ENCODE measurements around the gene STX18.

The STX18 gene

DNA sequence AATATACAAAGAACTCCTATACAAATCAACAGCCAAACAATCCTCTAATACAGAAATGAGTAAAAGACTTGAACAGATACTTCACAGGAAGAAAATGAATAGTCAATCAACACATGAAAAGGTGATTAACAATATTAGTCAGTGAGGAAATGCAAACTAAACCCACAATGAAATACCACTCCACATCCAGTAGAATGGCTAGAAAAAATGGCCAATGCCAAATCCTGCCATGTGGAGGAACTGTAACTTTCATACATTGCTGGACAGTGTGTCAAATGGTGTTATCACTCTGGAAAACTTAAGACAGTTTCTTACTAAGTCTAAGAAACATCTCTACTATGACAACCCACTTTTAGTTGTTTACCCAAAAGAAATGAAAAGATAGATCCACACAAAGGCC is 95.4 kb downstream of the STX18 start:
- intact Hi-C loops (cut with micrococcal nuclease), result no loop called here
- Mint-ChIP-seq H3K36me3 (ENCODE audit: low read depth) (peaks cover 49% of the 10 kb centered on the region), H3K27ac (no peak overlapping the region), H3K4me1 (ENCODE audit: low read depth) (no peaks in the 10 kb centered on the region), H3K27me3 (no peaks in the 10 kb centered on the region), H3K4me3 (no peak overlapping the region), H3K9me3 (no peaks in the 10 kb centered on the region)

DNA sequence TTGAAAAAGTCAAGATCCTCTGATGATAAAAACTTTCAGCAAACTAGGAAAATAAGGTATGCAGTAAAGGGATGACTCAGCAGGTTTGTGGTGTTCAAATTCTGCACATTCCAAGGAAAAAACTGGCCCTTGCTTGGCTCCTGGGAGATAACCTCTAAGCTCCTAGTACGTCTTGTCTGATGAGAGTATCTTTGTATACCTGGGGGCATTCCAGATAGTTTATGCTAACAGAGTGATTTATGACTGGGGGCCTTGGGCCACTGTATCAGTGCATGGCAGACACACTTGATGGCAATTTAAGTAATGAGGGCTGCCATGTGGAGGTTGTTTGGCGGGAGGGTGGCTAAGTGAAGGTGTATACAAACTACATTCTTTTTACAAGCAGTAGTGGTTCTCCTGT is 98.0 kb downstream of the STX18 start:
- intact Hi-C loops (cut with micrococcal nuclease), result no loop called here
- Mint-ChIP-seq H3K36me3 (ENCODE audit: low read depth) (peaks cover 51% of the 10 kb centered on the region), H3K9me3 (no peaks in the 10 kb centered on the region), H3K27me3 (no peaks in the 10 kb centered on the region), H3K4me3 (no peak overlapping the region), H3K27ac (no peak overlapping the region), H3K4me1 (ENCODE audit: low read depth) (no peaks in the 10 kb centered on the region)

DNA sequence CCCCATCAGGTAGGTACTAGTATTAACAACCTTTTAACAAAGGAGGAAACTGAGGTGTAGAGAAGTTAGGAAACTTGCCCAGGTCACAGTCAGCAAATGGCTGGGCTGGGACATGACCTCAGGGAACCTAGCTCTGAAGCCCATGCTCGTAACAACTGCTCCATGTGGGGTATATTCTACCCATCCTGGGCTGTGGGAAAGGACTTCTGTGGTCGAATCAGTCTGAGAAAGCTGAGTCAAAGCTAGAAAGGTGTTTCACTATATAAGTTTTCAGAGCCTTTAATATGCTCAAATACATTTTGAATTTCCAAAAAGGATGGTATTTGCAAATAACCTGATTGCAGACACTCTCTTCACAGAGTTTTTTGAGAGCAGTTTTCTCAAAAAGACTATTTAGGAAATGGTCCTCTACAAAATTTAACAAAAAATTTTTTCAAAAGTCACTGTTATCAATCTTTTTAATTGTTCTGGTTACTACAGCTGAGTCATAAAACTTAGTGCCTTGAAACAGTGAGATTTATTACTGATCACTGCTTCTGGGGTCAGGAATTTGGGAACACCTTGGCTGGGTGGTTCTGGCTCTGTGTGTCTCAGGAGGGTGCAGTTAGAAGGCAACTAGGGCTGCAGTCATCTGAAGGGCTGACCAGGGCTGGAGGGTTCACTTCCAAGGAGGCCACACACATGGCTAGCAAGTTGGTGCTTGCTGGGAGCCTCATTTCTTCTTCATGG is 101.4 kb downstream of the STX18 start:
- H3K27me3 Mint-ChIP-seq, result no peaks in the 10 kb centered on the region
- no peaks in the 10 kb centered on the region for H3K4me1 Mint-ChIP-seq (ENCODE audit: low read depth)
- H3K9me3 Mint-ChIP-seq, result no peaks in the 10 kb centered on the region
- peaks cover 81% of the 10 kb centered on the region for H3K36me3 Mint-ChIP-seq (ENCODE audit: low read depth)
- intact Hi-C loops (cut with micrococcal nuclease), result no loop called here
- no peak overlapping the region for H3K27ac Mint-ChIP-seq
- H3K4me3 Mint-ChIP-seq, result no peak overlapping the region

DNA sequence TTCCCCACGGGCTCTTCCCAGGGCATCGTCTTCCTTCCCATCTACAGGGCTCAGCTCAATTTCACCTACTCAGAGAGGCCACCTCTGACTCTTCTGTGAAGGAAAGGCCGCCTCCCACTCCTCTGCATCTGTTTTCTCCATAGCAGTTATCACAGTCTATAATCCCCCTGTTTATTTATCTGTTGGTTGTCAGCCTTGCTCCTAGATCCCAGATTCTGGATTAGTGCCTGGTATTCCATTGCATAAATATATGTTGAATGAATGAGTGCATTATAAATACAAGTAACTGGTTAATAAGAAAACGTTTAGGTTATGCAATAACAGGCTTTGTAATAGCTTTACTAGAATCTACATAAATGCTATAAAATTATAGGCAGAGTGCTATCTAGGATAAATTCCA is 102.1 kb downstream of the STX18 start:
- H3K4me3 Mint-ChIP-seq, result no peak overlapping the region
- H3K36me3 Mint-ChIP-seq (ENCODE audit: low read depth), result peaks cover 80% of the 10 kb centered on the region
- H3K27ac Mint-ChIP-seq, result no peak overlapping the region
- no peaks in the 10 kb centered on the region for H3K4me1 Mint-ChIP-seq (ENCODE audit: low read depth)
- H3K9me3 Mint-ChIP-seq, result no peaks in the 10 kb centered on the region
- no peaks in the 10 kb centered on the region for H3K27me3 Mint-ChIP-seq
- intact Hi-C loops (cut with micrococcal nuclease), result no loop called here

DNA sequence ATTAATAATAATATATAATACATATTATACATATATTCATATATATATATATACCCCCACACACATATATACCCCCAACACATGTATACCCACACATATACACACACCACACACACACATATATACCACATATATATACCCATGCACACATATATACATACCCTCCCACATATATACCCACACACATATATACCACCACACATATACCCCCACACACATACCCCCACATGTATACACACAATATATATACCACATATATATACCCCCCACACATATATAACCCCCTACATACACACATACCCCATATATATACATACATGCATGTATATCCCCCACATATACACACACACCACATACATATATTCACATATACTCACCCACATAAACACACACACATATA is 103.0 kb downstream of the STX18 start:
- intact Hi-C loops (cut with micrococcal nuclease), result no loop called here
- Mint-ChIP-seq H3K4me1 (ENCODE audit: low read depth) (no peaks in the 10 kb centered on the region), H3K36me3 (ENCODE audit: low read depth) (peaks cover 80% of the 10 kb centered on the region), H3K27me3 (no peaks in the 10 kb centered on the region), H3K9me3 (no peaks in the 10 kb centered on the region), H3K4me3 (no peak overlapping the region), H3K27ac (no peak overlapping the region)

DNA sequence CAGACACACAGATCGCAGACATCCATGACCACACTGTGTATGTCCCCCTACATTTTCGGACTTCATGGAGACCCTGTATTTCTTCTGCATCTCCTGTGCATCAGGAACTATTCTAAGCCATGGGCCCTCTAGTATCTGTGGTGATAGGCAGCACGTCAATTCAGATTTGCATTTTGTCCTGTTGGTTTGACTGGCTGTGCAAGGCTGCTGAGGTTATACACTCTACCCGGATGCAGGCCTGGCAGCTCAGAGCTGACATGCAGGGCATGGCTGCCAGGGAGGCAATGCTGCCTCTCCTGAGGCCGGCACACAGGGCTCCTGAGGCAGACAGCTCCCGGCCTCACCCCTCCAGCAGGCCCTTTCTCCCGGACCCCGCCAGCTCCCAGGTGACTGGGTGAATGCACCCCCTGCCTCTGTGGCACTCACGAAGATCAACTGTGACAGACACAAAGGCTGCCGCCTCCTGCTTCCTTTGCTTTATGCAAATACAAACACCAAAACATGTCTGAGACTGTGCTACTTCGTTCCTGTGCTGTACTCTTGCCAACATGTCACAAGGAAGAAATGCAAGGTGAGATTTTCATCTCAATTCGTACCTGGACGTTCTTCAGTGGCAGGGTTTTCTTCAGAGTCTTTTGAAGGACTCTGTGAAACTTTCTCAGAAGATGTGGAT is 103.9 kb downstream of the STX18 start:
- H3K27me3 Mint-ChIP-seq, result no peaks in the 10 kb centered on the region
- peaks cover 83% of the 10 kb centered on the region for H3K36me3 Mint-ChIP-seq (ENCODE audit: low read depth)
- H3K27ac Mint-ChIP-seq, result no peak overlapping the region
- no peak overlapping the region for H3K4me3 Mint-ChIP-seq
- no peaks in the 10 kb centered on the region for H3K4me1 Mint-ChIP-seq (ENCODE audit: low read depth)
- intact Hi-C loops (cut with micrococcal nuclease), result no loop called here
- no peaks in the 10 kb centered on the region for H3K9me3 Mint-ChIP-seq

DNA sequence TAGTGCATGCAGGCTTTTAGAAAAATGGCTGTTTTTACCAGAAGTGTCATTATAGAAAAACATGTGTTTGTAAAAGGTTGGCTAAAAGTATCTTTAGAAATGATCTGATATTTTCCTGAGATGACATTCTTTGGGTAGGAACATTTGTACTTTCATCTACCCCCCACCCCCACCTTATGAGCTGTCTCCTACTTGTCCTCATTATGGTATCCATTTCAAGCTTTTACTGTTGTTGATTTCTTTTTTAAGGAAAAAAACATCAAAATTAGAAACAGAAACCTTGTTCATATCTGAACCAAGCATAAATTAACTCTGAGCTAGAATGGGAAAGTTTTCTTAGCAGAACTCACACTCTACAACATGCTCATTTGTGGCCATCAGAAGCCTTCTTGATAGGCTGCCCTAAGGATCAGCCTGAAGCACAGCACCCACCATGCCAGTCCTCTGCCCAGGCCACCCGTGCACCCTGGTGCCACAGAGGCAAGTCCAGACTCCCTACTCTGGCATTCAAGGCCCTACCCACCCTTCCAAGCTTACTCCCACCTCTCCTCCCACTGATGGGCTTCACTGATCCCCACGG is 105.5 kb downstream of the STX18 start:
- no peak overlapping the region for H3K4me3 Mint-ChIP-seq
- intact Hi-C loops (cut with micrococcal nuclease), result no loop called here
- H3K9me3 Mint-ChIP-seq, result no peaks in the 10 kb centered on the region
- peaks cover 85% of the 10 kb centered on the region for H3K36me3 Mint-ChIP-seq (ENCODE audit: low read depth)
- H3K27me3 Mint-ChIP-seq, result no peaks in the 10 kb centered on the region
- H3K4me1 Mint-ChIP-seq (ENCODE audit: low read depth), result no peaks in the 10 kb centered on the region
- no peak overlapping the region for H3K27ac Mint-ChIP-seq

DNA sequence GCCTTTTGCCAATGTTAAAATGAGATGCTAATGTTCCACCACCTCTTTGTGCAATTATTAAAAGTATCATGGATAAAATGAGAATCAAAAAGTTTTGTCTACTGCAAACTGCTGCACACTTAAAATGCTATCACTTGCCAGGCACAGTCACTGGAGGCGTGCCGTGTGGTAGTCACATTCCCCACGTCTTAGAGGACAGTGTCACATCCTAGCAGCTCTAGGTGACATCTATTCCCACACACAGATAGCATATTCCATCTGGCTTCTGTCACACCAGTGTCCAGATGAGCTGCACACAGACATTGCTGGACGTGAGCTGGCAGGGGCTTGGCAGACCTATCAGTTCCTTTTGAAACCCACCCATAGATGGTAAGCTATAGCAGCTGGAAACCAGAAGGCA is 107.9 kb downstream of the STX18 start:
- no peaks in the 10 kb centered on the region for H3K4me1 Mint-ChIP-seq (ENCODE audit: low read depth)
- intact Hi-C loops (cut with micrococcal nuclease), result no loop called here
- no peaks in the 10 kb centered on the region for H3K27me3 Mint-ChIP-seq
- no peak overlapping the region for H3K4me3 Mint-ChIP-seq
- no peaks in the 10 kb centered on the region for H3K9me3 Mint-ChIP-seq
- H3K36me3 Mint-ChIP-seq (ENCODE audit: low read depth), result peaks cover 79% of the 10 kb centered on the region
- no peak overlapping the region for H3K27ac Mint-ChIP-seq

DNA sequence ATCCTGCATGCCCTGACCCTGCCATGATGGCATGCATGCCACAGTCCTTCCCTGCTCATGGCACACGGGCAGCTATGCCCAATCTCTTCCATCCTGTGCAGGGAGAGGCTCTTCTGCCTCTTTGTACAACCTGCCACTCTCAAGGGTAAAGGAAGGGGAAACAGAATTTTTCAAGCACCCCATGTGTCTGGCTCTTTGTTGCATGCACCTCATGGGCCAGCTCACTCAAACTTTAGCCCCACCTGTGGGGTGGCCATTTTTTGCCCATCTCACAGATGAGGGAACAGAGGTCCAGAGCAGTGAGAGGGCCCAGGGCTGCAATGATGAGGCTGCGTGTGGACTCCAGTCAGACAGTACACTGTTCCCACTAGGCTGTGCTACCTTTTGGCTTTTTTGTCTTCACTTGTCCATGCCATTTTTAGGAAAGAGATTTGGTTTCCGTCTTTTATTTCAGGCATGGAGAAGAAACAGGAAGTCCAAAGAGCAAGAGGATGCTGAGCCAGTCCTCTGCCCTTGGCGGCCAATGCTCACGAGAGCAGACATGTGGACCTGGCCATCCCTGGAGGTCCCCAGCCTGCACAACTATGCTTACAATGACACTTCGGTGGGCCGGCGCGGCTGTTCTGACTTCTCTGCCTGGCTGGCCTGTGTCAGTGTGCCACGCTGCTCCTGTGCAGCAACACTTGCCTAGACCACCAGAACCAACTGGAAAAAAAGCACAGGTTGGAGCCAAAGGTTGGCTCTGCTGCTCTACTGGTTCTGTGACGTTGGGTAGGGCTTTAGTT is 109.3 kb downstream of the STX18 start:
- Mint-ChIP-seq H3K4me3 (no peak overlapping the region), H3K9me3 (no peaks in the 10 kb centered on the region), H3K36me3 (ENCODE audit: low read depth) (peaks cover 79% of the 10 kb centered on the region), H3K27me3 (no peaks in the 10 kb centered on the region), H3K4me1 (ENCODE audit: low read depth) (no peaks in the 10 kb centered on the region), H3K27ac (no peak overlapping the region)
- intact Hi-C loops (cut with micrococcal nuclease), result no loop called here

DNA sequence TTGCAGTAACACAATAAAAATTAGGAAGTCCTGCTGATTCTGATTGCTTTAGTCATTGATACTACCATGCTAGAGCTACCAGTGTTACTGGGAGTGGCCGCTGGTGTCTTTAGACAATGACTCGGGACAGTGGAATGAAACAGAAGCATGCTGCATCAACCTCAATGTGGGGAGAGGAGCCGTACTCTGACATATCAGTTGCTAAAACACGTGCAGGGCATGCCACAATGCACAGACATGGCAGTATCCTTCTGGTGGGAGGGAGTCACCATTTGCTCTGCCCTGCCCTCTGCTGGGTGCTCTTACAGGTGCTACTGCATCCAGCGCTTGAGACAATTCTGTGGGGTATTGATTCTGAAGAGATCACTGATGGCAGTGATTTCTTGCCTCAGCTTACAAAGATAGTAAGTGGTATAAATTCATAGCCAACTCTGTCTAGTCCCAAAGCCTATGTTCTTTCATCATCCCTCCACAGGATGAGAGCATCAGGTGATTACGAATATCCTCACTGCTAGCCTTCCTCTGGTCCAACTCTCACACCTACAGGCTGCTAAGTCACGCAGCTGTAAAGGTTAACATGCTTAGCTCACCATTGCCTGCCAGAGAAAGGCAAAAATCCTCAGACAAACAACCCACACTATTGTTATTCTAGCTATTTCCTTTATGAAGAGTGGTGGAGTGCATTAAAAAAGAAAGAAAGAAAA is 111.2 kb downstream of the STX18 start:
- H3K27me3 Mint-ChIP-seq, result no peaks in the 10 kb centered on the region
- H3K4me1 Mint-ChIP-seq (ENCODE audit: low read depth), result no peaks in the 10 kb centered on the region
- peaks cover 79% of the 10 kb centered on the region for H3K36me3 Mint-ChIP-seq (ENCODE audit: low read depth)
- intact Hi-C loops (cut with micrococcal nuclease), result no loop called here
- H3K4me3 Mint-ChIP-seq, result no peak overlapping the region
- no peaks in the 10 kb centered on the region for H3K9me3 Mint-ChIP-seq
- H3K27ac Mint-ChIP-seq, result no peak overlapping the region

DNA sequence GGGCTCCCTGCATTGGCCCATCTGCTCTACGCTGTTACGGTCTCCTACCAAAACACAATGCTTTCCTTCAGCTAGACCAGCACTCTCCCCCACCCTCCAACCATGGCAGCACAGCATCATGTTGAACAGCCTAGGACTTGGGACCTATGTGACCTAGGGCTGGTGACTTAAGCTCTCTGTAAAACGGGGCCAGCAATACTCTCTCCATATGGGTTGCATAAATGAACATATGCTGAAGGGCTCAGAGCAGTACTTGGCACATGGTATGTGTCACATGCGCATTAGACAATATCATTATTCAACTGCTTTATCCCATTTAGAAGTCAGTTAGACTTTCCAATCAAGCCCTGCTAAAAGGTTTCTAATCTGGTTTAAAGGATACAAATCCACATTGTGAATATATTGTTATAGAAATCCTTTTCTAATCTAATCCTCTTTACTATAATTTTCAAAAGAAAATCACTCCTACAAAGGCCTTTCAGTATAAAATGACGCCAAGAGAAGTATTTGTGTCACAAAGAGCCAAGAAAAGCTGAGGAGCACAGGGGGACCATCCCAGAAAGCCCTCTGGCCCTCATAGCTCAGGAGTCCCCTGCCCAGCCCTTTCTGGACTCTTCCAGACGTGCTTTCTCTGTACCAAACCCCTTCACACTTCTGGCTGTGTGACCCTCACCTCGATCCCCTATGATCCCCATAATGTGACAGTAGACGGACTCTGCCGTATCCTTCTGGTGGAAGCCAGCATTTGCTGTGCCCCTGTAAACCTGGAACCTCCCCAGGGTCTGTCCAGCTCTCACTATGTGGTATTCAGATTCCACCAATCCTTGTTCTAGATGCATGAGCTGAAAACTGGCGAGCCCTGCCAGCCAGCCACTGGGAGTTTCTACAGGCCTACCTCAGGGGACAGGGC is 112.6 kb downstream of the STX18 start:
- intact Hi-C loops (cut with micrococcal nuclease), result loop anchor here (10.0 kb wide), 1 partner anchor 184 kb away; the partner anchor contains the start of gene TMEM128
- no peaks in the 10 kb centered on the region for H3K27me3 Mint-ChIP-seq
- no peak overlapping the region for H3K4me3 Mint-ChIP-seq
- no peak overlapping the region for H3K27ac Mint-ChIP-seq
- H3K4me1 Mint-ChIP-seq (ENCODE audit: low read depth), result no peaks in the 10 kb centered on the region
- no peaks in the 10 kb centered on the region for H3K9me3 Mint-ChIP-seq
- H3K36me3 Mint-ChIP-seq (ENCODE audit: low read depth), result peaks cover 83% of the 10 kb centered on the region

DNA sequence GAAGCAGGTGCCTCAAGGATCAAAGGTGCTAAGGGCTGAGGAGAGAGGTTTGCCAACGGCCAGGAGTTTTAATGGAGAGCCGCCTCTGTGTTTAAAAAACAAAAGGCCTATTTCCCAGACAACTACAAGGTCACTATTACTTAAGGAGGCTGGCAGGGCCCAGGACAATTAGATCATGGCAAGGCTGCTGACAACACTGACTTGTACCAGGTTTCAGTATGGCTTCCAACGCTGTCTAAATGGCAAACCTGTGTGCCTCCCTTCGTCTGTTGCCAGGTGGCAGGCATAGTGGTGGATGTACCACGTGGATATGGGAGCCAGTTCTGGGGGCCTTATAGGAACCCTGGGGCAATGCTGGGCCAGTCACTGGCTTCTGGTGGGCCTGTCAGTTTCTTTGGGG is 114.0 kb downstream of the STX18 start:
- H3K4me1 Mint-ChIP-seq (ENCODE audit: low read depth), result no peaks in the 10 kb centered on the region
- H3K36me3 Mint-ChIP-seq (ENCODE audit: low read depth), result peaks cover 83% of the 10 kb centered on the region
- no peak overlapping the region for H3K27ac Mint-ChIP-seq
- H3K27me3 Mint-ChIP-seq, result no peaks in the 10 kb centered on the region
- no peaks in the 10 kb centered on the region for H3K9me3 Mint-ChIP-seq
- intact Hi-C loops (cut with micrococcal nuclease), result loop anchor here (10.0 kb wide), 1 partner anchor 183 kb away; the partner anchor contains the start of gene TMEM128
- H3K4me3 Mint-ChIP-seq, result no peak overlapping the region

Measured in dendritic cell treated with granulocyte-macrophage colony-stimulating factor and Interleukin-4, amounts not matched to agents 40 ng/mL and 50 ng/mL, for 4 days (primary cell).